GM19099 (cell line): ENCODE results near the gene EPHA10.

ENCODE experiments used
- POLR2A ChIP-seq: IDR thresholded peaks from 3 replicates; pipeline ENCODE4 v1.6.1; 2011; ENCODE audit warnings: low read depth; ENCODE audit not compliant: insufficient read length; ENCODE audit errors: extremely low read depth

Gene EPHA10

GRCh38 chr1:37725851-37726613, 38.9 kb downstream of the EPHA10 start:
- TF ChIP-seq POLR2A: no peak

- TF ChIP-seq POLR2A: no peak
Measured at GRCh38 chr1:37724575-37724974, 40.3 kb downstream of the EPHA10 start.

- TF ChIP-seq POLR2A: no peak
Measured at GRCh38 chr1:37723390-37724078, 41.4 kb downstream of the EPHA10 start.

GRCh38 chr1:37723072-37723389, 41.9 kb downstream of the EPHA10 start:
- TF ChIP-seq POLR2A: no peak

GRCh38 chr1:37722181-37723071, 42.5 kb downstream of the EPHA10 start:
- TF ChIP-seq POLR2A: no peak

- no peak for TF ChIP-seq POLR2A
Measured at GRCh38 chr1:37721565-37721964, 43.4 kb downstream of the EPHA10 start.

- no peak for TF ChIP-seq POLR2A
Measured at GRCh38 chr1:37720231-37721130, 44.4 kb downstream of the EPHA10 start.

- no peak for TF ChIP-seq POLR2A
Measured at GRCh38 chr1:37719572-37720195, 45.2 kb downstream of the EPHA10 start.

GRCh38 chr1:37718901-37719571, 45.9 kb downstream of the EPHA10 start:
- no peak for TF ChIP-seq POLR2A

GRCh38 chr1:37718181-37718900, 46.6 kb downstream of the EPHA10 start:
- no peak for TF ChIP-seq POLR2A

GRCh38 chr1:37717631-37718030, 47.3 kb downstream of the EPHA10 start:
- no peak for TF ChIP-seq POLR2A

- no peak for TF ChIP-seq POLR2A
Measured at GRCh38 chr1:37716321-37716720, 48.6 kb downstream of the EPHA10 start.

GRCh38 chr1:37714689-37715088, 50.2 kb downstream of the EPHA10 start:
- no peak for TF ChIP-seq POLR2A
